CD4-positive, alpha-beta T cell treated with Interleukin-12 subunit alpha and Interleukin-12 subunit beta, for 1 hour (primary cell): Measurements from ENCODE around the gene ANKRD18A.
A peak's percentile ranks its signal among the peaks of the same experiment; 100 is the strongest.

Source experiments
- DNase-seq: peaks from one replicate; pipeline ENCODE4 v3.0.0-alpha.2; 2020

The ANKRD18A gene

GRCh38 chr9:38620483-38621433, at the start of gene ANKRD18A:
TSS of gene ANKRD18A (minus strand) at chr9:38620596. CDS start at chr9:38620285, 311 bp downstream.
- DNase-seq, result peak; percentile 74

GRCh38 chr9:38668791-38669466, 48.5 kb upstream of the ANKRD18A start:
- no peak for DNase-seq

GRCh38 chr9:38662763-38663593, 42.6 kb upstream of the ANKRD18A start:
- no peak for DNase-seq

- no peak for DNase-seq
Observed at GRCh38 chr9:38659538-38659937, 39.1 kb upstream of the ANKRD18A start.

GRCh38 chr9:38656896-38657295, 36.5 kb upstream of the ANKRD18A start:
- no peak for DNase-seq

GRCh38 chr9:38652486-38652885, 32.1 kb upstream of the ANKRD18A start:
- DNase-seq, result no peak

GRCh38 chr9:38652044-38652443, 31.6 kb upstream of the ANKRD18A start:
- no peak for DNase-seq

GRCh38 chr9:38651400-38652042, 31.1 kb upstream of the ANKRD18A start:
- no peak for DNase-seq

- no peak for DNase-seq
Observed at GRCh38 chr9:38650564-38650963, 30.2 kb upstream of the ANKRD18A start.

- no peak for DNase-seq
Observed at GRCh38 chr9:38649731-38650363, 29.5 kb upstream of the ANKRD18A start.

- no peak for DNase-seq
Observed at GRCh38 chr9:38644601-38645000, 24.2 kb upstream of the ANKRD18A start.

GRCh38 chr9:38643815-38644173, 23.4 kb upstream of the ANKRD18A start:
- no peak for DNase-seq

- no peak for DNase-seq
Observed at GRCh38 chr9:38642951-38643814, 22.8 kb upstream of the ANKRD18A start.

GRCh38 chr9:38641985-38642864, 21.8 kb upstream of the ANKRD18A start:
- DNase-seq, result no peak

- DNase-seq, result no peak
Observed at GRCh38 chr9:38641142-38641541, 20.7 kb upstream of the ANKRD18A start.

GRCh38 chr9:38639577-38639940, 19.2 kb upstream of the ANKRD18A start:
- DNase-seq, result no peak

- no peak for DNase-seq
Observed at GRCh38 chr9:38638881-38639576, 18.6 kb upstream of the ANKRD18A start.

GRCh38 chr9:38634315-38634714, 13.9 kb upstream of the ANKRD18A start:
- no peak for DNase-seq

GRCh38 chr9:38629511-38629910, 9.1 kb upstream of the ANKRD18A start:
- DNase-seq, result no peak

- no peak for DNase-seq
Observed at GRCh38 chr9:38626006-38626405, 5.6 kb upstream of the ANKRD18A start.
